GM12874 (cell line): ENCODE results near the gene SWSAP1.

Experiments
- TF ChIP-seq, protein P1 (sequence below): IDR thresholded peaks from 2 replicates; pipeline ENCODE4 v1.5.1; 2011; ENCODE audit warnings: low read depth, mild to moderate bottlenecking, control low read depth, low read length, moderate library complexity; ENCODE audit not compliant: insufficient read depth

The SWSAP1 gene

DNA sequence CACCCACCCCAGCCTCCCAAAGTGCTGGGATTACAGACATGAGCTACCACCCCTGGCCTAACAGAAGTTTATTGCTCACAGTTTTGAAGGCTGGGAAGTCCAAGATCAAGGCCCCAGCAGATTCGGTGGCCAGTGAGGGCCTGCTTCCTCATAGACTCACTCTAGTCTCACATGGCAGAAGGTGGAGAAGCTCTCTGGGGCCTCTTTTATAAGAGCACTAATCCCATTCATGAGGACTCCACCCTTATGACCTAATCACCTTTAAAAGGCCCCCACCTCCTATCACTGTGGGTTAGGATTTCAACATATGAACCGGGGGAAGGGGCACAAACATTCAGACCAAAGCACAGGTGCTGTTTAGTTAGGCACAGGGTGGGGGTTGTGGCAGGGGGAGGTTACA lies 6.9 kb upstream of the SWSAP1 start:
- TF ChIP-seq, protein P1, sequence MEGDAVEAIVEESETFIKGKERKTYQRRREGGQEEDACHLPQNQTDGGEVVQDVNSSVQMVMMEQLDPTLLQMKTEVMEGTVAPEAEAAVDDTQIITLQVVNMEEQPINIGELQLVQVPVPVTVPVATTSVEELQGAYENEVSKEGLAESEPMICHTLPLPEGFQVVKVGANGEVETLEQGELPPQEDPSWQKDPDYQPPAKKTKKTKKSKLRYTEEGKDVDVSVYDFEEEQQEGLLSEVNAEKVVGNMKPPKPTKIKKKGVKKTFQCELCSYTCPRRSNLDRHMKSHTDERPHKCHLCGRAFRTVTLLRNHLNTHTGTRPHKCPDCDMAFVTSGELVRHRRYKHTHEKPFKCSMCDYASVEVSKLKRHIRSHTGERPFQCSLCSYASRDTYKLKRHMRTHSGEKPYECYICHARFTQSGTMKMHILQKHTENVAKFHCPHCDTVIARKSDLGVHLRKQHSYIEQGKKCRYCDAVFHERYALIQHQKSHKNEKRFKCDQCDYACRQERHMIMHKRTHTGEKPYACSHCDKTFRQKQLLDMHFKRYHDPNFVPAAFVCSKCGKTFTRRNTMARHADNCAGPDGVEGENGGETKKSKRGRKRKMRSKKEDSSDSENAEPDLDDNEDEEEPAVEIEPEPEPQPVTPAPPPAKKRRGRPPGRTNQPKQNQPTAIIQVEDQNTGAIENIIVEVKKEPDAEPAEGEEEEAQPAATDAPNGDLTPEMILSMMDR: no peak

DNA sequence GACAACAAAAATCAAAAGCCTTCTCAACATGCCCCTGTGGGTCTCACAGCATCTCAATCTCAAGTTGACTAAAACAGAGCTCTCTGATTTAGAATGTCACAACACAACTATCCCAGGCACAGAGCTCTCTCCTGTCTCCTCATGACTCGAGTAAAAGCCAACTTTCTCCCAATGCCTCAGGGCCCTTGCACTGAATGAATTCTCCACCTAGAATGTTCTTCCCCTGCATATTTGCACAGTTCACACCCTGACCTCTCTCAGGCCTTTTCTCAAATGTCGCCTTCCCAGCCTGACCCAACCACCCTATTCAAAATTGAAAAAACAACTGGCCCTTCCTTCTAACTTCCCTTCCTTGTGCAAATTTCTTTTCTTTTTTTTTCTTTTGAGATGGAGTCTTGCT lies 3.7 kb upstream of the SWSAP1 start:
- TF ChIP-seq, protein P1: no peak

DNA sequence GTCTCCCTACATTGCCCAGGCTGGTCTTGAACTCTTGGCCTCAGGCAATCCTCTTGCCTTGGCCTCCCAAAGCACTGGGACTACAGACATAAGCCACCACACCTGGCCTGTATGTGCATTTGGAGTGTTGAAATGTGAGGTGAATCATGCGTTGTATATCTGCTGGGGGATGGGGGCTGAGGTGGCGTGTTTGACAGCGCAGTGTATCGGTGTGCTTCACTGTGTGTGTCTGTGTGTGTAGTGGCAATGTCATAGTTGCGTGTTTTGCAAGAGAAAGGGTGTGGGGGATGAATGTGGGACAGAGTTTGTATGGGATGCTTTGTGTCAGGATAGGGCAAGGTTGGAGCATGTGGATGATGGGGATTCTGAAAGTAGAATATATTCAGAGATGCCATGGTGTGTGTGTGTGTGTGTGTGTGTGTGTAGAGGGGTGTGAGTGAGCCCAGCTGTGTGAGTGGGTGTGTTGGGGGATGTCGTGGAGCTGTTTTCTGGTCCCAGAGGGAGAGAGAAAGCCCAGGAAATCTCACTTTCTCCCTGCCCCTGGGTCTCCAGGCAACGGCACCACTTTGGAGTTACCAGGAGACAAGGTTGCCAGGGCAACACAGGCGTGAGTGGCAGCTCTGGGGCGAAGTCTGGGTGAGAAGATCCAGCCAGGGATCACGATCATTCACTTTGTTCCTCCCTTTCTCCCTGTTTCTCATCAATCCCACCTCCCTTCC lies 1.1 kb upstream of the SWSAP1 start:
- TF ChIP-seq, protein P1: no peak

GRCh38 chr19:11373885-11374432 lies 507 bp upstream of the SWSAP1 start:
- TF ChIP-seq, protein P1: no peak

DNA sequence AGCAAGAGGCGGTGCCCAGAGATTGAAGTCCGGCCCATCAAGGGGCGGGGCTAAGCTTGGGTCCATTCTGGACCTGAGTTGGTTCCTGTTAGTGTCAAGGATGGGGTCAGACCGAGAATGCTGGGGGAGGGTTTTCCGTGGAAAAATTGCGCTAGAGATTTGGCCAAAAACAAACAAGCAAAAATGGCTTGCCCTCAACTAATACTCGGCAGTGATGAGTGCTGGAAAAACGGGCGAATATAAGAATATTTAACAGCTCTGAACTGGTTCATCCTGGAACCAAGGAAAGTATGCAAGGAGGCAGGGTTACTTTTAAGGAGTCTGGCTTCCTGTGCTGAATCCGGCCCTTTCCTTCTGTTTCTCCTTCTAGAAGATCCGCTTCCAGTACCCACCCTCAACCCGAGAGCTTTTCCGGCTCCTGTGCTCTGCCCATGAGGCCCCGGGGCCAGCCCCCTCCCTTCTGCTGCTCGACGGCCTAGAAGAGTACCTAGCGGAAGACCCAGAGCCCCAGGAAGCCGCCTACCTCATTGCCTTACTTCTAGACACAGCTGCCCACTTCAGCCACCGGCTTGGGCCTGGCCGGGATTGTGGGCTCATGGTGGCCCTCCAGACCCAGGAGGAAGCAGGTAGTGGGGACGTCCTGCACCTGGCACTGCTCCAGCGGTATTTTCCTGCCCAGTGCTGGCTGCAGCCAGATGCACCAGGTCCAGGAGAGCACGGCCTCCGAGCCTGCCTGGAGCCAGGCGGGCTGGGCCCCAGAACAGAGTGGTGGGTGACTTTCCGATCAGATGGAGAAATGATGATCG lies 880 bp downstream of the SWSAP1 start:
- TF ChIP-seq, protein P1: no peak

DNA sequence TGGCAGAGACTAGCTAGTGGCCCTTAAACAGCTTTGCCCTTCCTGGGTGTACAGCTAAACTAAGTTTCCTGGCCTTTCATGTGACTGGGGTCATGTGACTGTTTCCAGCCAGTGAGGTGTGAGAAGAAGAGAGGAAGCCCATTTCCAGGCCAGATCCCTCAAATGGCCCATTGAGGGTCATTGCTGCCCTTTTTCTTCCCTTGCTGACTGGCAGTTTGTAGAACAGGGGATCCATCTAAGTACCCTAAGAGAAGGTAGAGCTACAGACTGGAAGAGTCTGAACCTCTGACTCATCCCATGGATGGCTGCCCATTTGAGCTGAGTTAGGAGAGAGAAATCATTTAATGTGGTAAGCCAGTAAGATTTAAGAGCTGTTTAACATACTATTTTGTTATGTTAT lies 2.8 kb downstream of the SWSAP1 start:
- TF ChIP-seq, protein P1: no peak

- TF ChIP-seq, protein P1: no peak
Measured at GRCh38 chr19:11377756-11378155, 3.3 kb downstream of the SWSAP1 start.
